K562 (cell line): ENCODE measurements around the gene KTN1. TPM values are rescaled to one million over a fixed set of nuclear protein-coding genes. Genes with fewer than 3 reads are reported as not detected.

Experiments used
- ATAC-seq: fragments of 200-7000 bp; cut with Tn5 transposase; 3 replicates; pipeline ENCODE4 v1.9.1; 2020; ENCODE audit warnings: moderate library complexity
- BruUV-seq: library from RNA; stranded (reverse); fragments of 400-500 nt; replicated peaks from 2 replicates; lab custom pipeline; 2021; lab: Mats Ljungman, UMichigan
- CTCF ChIA-PET: fragments of 300-600 bp; formaldehyde crosslinking; extraction: SDS; loops from one replicate; lab custom pipeline; 2021; ENCODE audit warnings: low intra/inter-chr PET ratio; lab: Yijun Ruan, JAX
- POLR2A ChIA-PET: fragments of 300-600, 350-650 bp; sonication (Branson Sonifier 250); formaldehyde crosslinking; extraction: SDS; loops from one replicate; lab custom pipeline; 2021; ENCODE audit warnings: antibody characterized with exemption, inconsistent platforms; lab: Yijun Ruan, JAX
- DNase-seq, 4 experiments: peaks; one replicate each; pipeline versions ENCODE4 v3.0.0 to v3.0.0-alpha.2; 2011 to 2018; ENCODE audit warnings: low spot score in 3 of 4, mixed read lengths in 3 of 4; ENCODE audit errors: extremely low read depth in 1 of 4
- FAIRE-seq: peaks from 2 replicates; lab custom pipeline; 2011; peaks lifted over from hg19 to GRCh38; lab: Jason Lieb, UNC
- H2AFZ ChIP-seq: 2 replicates; pipeline ENCODE4 v1.6.0; 2011; ENCODE audit warnings: low read depth, low read length, control low read depth, inconsistent platforms
- H3K27ac ChIP-seq: fragments of 200-600 bp; 3 replicates; pipeline ENCODE4 v1.8.0; 2011; ENCODE audit warnings: low read depth, mild to moderate bottlenecking, control low read depth, inconsistent platforms, low read length, moderate library complexity, mixed read lengths; ENCODE audit errors: extremely low read depth
- H3K27me3 ChIP-seq, 2 experiments: fragments of 300-600 bp in 1 of 2; 2 replicates in 1 of 2; 3 replicates in 1 of 2; pipeline versions ENCODE4 v1.6.0 to v1.8.0; 2011; ENCODE audit warnings: inconsistent platforms in 2 of 2, low read length in 2 of 2, mild to moderate bottlenecking in 1 of 2, mixed read lengths in 1 of 2, moderate library complexity in 1 of 2; ENCODE audit not compliant: control insufficient read depth in 2 of 2, insufficient read depth in 2 of 2
- H3K36me3 ChIP-seq: fragments of 300-600 bp; 3 replicates; pipeline ENCODE4 v1.8.0; 2011; ENCODE audit warnings: mild to moderate bottlenecking, low read length, inconsistent platforms; ENCODE audit not compliant: control insufficient read depth, insufficient read depth
- H3K4me1 ChIP-seq, 2 experiments: fragments of 200-600 bp in 1 of 2; replicated peaks in 1 of 2; 2 replicates in 1 of 2; 3 replicates in 1 of 2; pipeline versions ENCODE4 v1.5.1 to v1.8.0; 2011; ENCODE audit warnings: inconsistent platforms in 2 of 2, low read length in 2 of 2, mild to moderate bottlenecking in 1 of 2, mixed read lengths in 1 of 2, moderate library complexity in 1 of 2; ENCODE audit not compliant: control insufficient read depth in 2 of 2, insufficient read depth in 2 of 2
- H3K4me2 ChIP-seq: 2 replicates; pipeline ENCODE4 v1.6.1; 2011; ENCODE audit warnings: low read length, control low read depth, inconsistent platforms, mixed read lengths; ENCODE audit not compliant: insufficient read depth
- H3K4me3 ChIP-seq: fragments of 200-600 bp; sonication (generic), shearing (Covaris generic); 2 replicates; pipeline ENCODE4 v1.5.1; 2016; ENCODE audit warnings: control low read depth, inconsistent platforms
- H3K79me2 ChIP-seq: fragments of 200-600 bp; 3 replicates; pipeline ENCODE4 v1.8.0; 2011; ENCODE audit warnings: low read length, inconsistent platforms; ENCODE audit not compliant: control insufficient read depth, insufficient read depth
- H3K9ac ChIP-seq, 2 experiments: 2 replicates each; pipeline versions ENCODE4 v1.6.0 to v1.6.1; 2011; ENCODE audit warnings: low read depth in 2 of 2, low read length in 2 of 2, control low read depth in 1 of 2, inconsistent platforms in 1 of 2, mild to moderate bottlenecking in 1 of 2, mixed read lengths in 1 of 2; ENCODE audit not compliant: insufficient read depth in 1 of 2
- H3K9me1 ChIP-seq: one replicate; pipeline ENCODE4 v1.6.0; 2011; ENCODE audit warnings: inconsistent platforms, mild to moderate bottlenecking, low read length, moderate library complexity; ENCODE audit not compliant: control insufficient read depth, insufficient read depth
- H3K9me3 ChIP-seq: replicated peaks from 2 replicates; pipeline ENCODE4 v1.5.1; 2011; ENCODE audit warnings: low read depth, low read length, inconsistent platforms; ENCODE audit not compliant: control insufficient read depth, insufficient read depth
- H4K20me1 ChIP-seq: replicated peaks from 2 replicates; pipeline ENCODE4 v1.6.1; 2011; ENCODE audit warnings: low read length, inconsistent platforms, mixed read lengths; ENCODE audit not compliant: control insufficient read depth, insufficient read depth
- DNMT1 ChIP-seq: fragments of 450-650 bp; IDR thresholded peaks from 2 replicates; pipeline ENCODE4 v1.6.1; 2016; ENCODE audit warnings: antibody characterized with exemption, mild to moderate bottlenecking
- EGR1 ChIP-seq: fragments of 450-650 bp; conservative IDR thresholded peaks from 2 replicates; pipeline ENCODE4 v1.6.1; 2017; ENCODE audit warnings: mild to moderate bottlenecking
- KLF10 ChIP-seq: fragments of 250-450 bp; sonication (Bioruptor Pico); IDR thresholded peaks from 2 replicates; pipeline ENCODE4 v1.6.1; 2021; ENCODE audit warnings: matching md5 sums
- KLF16 ChIP-seq: IDR thresholded peaks from 2 replicates; pipeline ENCODE4 v1.6.1; 2016; ENCODE audit warnings: antibody characterized with exemption
- OTX1 ChIP-seq: fragments of 450-650 bp; formaldehyde crosslinking; IDR thresholded peaks from 2 replicates; pipeline ENCODE4 v1.4.0; 2022; ENCODE audit warnings: mild to moderate bottlenecking
- PCBP2 ChIP-seq: fragments of 200-400 bp; formaldehyde crosslinking; IDR thresholded peaks from 2 replicates; pipeline ENCODE4 v1.6.1; 2018; ENCODE audit warnings: low read length, low read depth, mild to moderate bottlenecking, moderate library complexity; ENCODE audit not compliant: poor library complexity, severe bottlenecking
- ZKSCAN8 ChIP-seq: fragments of 200-800 bp; sonication (Bioruptor generic); IDR thresholded peaks from 2 replicates; pipeline ENCODE4 v1.6.1; 2016; ENCODE audit warnings: missing genetic modification characterization, missing compliant biosample characterization
- in situ Hi-C: fragments of 300-500 bp; cut with MboI; formaldehyde crosslinking; loops from 4 replicates; pipeline ENCODE4 v1.15.0; 2018; ENCODE audit warnings: inconsistent platforms, mixed read lengths
- intact Hi-C: fragments of 100-400 bp; cut with micrococcal nuclease; formaldehyde crosslinking; loops from 2 replicates; pipeline ENCODE4 v1.14.2; 2022
- polyA plus RNA-seq, 8 experiments: library from polyadenylated mRNA; depleted of rRNA in 4 of 8; stranded (reverse) in 5 of 8; unstranded in 3 of 8; fragments of >200 nt; fragmentation: Nextera tagmentation in 2 of 8; fragmentation: Illumina TruSeq in 1 of 8; extraction: Ambion mirVana in 2 of 8; extraction: Trizol in 1 of 8; gene quantifications; 2 replicates each; pipeline versions ENCODE4 v1.2.1 to v1.2.3, GENCODE V29; 2011 to 2014; ENCODE audit warnings: inconsistent platforms in 1 of 8, missing spikeins in 1 of 8
- total RNA-seq, 7 experiments: library from RNA; depleted of rRNA in 6 of 7; stranded (reverse); fragments of >200 nt in 6 of 7; fragmentation: Illumina TruSeq in 2 of 7; extraction: Trizol in 2 of 7; gene quantifications; 2 replicates each; pipeline versions ENCODE4 v1.2.1 to v1.2.3, GENCODE V29; 2011 to 2021; ENCODE audit warnings: low replicate concordance in 1 of 7
- TF ChIP-seq, protein P1 (sequence below), 2 experiments: fragments of 450-650 bp in 1 of 2; sonication (generic) in 1 of 2; formaldehyde crosslinking; conservative IDR thresholded peaks; 2 replicates each; pipeline versions ENCODE4 v1.4.0 to v1.8.1; 2020 to 2022; ENCODE audit warnings: mild to moderate bottlenecking in 1 of 2, missing genetic modification reagents in 1 of 2
- TF ChIP-seq, protein P2 (sequence below): fragments of 450-650 bp; IDR thresholded peaks from 2 replicates; pipeline ENCODE4 v1.6.1; 2017; ENCODE audit warnings: antibody characterized with exemption

KTN1 gene
- total and polyA plus RNA-seq, 9 of the 15 experiments (the other 6 are each of a cell fraction or from before 2014, with no cell fraction given): 34.8 to 120 (median 63.6) TPM

DNA sequence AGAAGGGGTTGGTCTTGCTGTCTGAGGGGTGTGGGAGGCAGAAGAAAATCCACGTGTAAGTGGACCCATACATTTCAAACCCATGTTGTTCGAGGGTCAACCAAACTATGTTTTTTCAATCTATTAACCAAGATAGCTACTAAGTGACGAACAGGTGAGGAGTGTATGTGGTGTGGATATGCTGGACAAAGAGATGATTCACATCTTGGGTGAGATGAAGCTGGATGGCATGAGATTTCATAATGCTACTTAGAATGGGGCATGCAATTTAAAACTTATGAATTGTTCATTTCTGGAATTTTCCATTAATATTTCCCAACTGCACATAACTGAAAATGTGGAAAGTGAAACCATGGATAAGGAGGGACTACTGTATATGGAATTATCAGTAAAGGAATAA lies 17.9 kb upstream of the KTN1 start (continued):
- TF ChIP-seq, protein P1, sequence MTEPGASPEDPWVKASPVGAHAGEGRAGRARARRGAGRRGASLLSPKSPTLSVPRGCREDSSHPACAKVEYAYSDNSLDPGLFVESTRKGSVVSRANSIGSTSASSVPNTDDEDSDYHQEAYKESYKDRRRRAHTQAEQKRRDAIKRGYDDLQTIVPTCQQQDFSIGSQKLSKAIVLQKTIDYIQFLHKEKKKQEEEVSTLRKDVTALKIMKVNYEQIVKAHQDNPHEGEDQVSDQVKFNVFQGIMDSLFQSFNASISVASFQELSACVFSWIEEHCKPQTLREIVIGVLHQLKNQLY (CRISPR knock-in tag; conservative IDR thresholded peaks at IDR 0.05): no peak

- in situ Hi-C loops (no loop called here), intact Hi-C loops (no loop called here)
- TF ChIP-seq, protein P2, sequence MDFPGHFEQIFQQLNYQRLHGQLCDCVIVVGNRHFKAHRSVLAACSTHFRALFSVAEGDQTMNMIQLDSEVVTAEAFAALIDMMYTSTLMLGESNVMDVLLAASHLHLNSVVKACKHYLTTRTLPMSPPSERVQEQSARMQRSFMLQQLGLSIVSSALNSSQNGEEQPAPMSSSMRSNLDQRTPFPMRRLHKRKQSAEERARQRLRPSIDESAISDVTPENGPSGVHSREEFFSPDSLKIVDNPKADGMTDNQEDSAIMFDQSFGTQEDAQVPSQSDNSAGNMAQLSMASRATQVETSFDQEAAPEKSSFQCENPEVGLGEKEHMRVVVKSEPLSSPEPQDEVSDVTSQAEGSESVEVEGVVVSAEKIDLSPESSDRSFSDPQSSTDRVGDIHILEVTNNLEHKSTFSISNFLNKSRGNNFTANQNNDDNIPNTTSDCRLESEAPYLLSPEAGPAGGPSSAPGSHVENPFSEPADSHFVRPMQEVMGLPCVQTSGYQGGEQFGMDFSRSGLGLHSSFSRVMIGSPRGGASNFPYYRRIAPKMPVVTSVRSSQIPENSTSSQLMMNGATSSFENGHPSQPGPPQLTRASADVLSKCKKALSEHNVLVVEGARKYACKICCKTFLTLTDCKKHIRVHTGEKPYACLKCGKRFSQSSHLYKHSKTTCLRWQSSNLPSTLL: no peak
- TF ChIP-seq DNMT1 (no peak), ZKSCAN8 (no peak), KLF10 (CRISPR knock-in tag) (no peak), PCBP2 (no peak), KLF16 (no peak), EGR1 (no peak), OTX1 (no peak)
- H4K20me1 ChIP-seq: no peaks in the 10 kb centered on the region
- no peak overlapping the region for H3K4me2 ChIP-seq
- no peaks in the 10 kb centered on the region for H3K27me3 ChIP-seq
- no peaks in the 10 kb centered on the region for H3K79me2 ChIP-seq
- H3K4me3 ChIP-seq: no peak overlapping the region
- no peaks in the 10 kb centered on the region for H3K36me3 ChIP-seq
- POLR2A ChIA-PET: interaction anchor here (0.6 kb wide), 1 partner anchor 11 kb away, joined by 3 read pairs; no protein-coding TSS in a partner anchor
- CTCF ChIA-PET: no interaction called here
- no peak overlapping the region for H2AFZ ChIP-seq
- BruUV-seq: no TSS peak
- H3K27ac ChIP-seq: no peak overlapping the region
- FAIRE-seq (no peak), DNase-seq (no peak), ATAC-seq (no peak)
- no peaks in the 10 kb centered on the region for H3K9me3 ChIP-seq
- H3K9me1 ChIP-seq: no peaks in the 10 kb centered on the region
- H3K9ac ChIP-seq: no peak overlapping the region
- peaks cover 3% of the 10 kb centered on the region in 2 experiments; a peak in 1 of 5 replicates for H3K4me1 ChIP-seq
Measured at GRCh38 chr14:55568618-55569017, 11.4 kb upstream of the KTN1 start.
